Measurements from ENCODE around the gene LAMB1.

LAMB1 gene

DNA sequence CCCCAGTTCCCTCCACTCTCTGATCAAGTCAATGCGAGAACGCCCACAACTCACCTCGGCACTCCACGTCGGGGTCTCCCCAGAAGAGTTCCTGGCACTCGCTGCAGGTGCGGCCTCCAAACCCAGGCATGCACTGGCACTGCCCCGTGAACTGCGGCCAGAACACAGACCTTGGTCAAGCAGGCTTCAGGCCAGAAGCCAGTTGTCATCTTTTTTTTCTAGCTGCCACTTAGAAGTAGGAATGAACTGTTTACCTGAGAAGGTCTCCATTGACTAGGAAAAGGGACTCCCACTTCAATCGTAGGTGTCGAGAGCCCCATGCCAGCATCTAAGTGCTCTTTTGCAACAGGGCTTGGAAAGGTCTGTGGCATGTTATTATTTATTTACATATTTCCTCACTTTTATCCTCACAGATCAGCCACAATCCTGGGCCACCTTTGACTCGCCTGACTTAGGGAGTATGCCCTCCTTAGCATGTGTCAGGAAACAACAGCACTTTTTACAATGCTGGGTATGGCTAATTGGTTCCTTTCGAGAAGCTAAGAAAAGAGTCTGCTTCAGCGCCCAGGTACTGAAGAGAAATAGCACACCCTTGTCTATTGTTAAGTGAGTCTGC is 51.7 kb downstream of the LAMB1 start:
- DNase-seq (ENCODE audit: low read depth) = no peak
- TF ChIP-seq, protein P1, sequence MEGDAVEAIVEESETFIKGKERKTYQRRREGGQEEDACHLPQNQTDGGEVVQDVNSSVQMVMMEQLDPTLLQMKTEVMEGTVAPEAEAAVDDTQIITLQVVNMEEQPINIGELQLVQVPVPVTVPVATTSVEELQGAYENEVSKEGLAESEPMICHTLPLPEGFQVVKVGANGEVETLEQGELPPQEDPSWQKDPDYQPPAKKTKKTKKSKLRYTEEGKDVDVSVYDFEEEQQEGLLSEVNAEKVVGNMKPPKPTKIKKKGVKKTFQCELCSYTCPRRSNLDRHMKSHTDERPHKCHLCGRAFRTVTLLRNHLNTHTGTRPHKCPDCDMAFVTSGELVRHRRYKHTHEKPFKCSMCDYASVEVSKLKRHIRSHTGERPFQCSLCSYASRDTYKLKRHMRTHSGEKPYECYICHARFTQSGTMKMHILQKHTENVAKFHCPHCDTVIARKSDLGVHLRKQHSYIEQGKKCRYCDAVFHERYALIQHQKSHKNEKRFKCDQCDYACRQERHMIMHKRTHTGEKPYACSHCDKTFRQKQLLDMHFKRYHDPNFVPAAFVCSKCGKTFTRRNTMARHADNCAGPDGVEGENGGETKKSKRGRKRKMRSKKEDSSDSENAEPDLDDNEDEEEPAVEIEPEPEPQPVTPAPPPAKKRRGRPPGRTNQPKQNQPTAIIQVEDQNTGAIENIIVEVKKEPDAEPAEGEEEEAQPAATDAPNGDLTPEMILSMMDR (IDR thresholded peaks at IDR 0.05; ENCODE audit: insufficient read depth, low read depth, low read length, missing control alignments) = no peak
- H3K4me3 ChIP-seq (ENCODE audit: low read length) = no peak overlapping the region

DNA sequence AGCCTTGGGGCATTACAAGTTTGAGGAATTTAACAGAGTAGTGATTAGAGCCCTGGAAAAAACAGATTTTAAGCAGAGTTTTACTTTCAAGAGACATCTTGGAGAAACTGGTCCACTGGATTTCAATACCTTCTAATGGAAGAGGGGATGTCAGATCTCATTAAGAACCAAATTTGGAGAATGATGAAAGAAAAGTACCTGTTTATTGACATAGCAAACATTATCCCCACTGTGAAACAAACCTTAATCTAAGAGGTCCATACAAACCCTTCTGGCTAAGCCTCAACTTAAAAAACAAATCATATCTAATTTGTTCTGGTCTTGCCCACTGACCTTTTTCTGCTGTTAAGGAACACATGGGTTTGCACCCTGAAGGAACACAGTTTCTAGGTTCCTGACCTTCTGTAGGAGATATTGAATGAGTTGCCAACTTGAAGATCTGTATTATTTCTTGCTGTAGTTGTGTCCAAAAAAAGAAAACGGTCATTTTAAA is 53.5 kb downstream of the LAMB1 start:
- H3K4me3 ChIP-seq (ENCODE audit: low read length) = no peak overlapping the region
- DNase-seq (ENCODE audit: low read depth) = no peak
- TF ChIP-seq, protein P1 (IDR thresholded peaks at IDR 0.05; ENCODE audit: insufficient read depth, low read depth, low read length, missing control alignments) = no peak

DNA sequence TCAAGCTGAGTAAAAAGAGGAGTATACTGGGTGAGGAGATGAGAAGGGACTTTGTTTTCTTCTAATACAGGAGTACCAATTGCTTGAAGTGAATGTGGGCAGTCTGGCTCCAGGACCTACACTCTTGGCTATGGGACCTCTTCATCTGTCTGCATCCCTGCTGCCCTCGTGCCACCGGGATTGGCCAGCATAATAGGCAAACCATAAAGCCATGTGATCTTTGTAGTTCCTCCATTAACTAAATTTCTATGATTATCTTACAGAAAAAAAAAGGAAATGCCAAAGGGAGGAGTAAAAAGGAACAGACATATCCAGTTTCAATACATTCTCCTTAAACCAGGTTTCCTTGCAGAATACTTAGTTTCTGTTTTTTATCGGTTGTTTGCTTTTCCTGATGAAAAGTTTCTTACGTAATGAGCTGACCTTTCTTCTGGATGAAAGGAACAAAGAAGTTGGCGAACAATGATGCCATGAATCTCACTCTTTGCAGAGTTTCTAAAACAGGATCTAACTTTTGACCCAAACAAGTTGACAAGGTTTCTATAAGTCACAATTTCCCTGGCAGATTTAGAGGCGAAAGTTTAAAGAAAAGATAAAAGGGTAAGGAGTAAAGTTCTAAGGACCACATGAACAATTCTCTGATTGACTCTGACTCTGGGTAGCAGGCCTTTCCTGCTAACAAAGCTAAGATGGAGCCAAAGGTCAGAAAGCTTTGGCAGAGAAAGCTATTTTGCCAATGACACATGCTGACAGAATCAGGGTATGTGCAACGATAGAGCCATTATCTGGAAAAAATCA is 54.1 kb downstream of the LAMB1 start:
- H3K4me3 ChIP-seq (ENCODE audit: low read length) = no peak overlapping the region
- TF ChIP-seq, protein P1 (IDR thresholded peaks at IDR 0.05; ENCODE audit: insufficient read depth, low read depth, low read length, missing control alignments) = no peak
- DNase-seq (ENCODE audit: low read depth) = peak; percentile 82

DNA sequence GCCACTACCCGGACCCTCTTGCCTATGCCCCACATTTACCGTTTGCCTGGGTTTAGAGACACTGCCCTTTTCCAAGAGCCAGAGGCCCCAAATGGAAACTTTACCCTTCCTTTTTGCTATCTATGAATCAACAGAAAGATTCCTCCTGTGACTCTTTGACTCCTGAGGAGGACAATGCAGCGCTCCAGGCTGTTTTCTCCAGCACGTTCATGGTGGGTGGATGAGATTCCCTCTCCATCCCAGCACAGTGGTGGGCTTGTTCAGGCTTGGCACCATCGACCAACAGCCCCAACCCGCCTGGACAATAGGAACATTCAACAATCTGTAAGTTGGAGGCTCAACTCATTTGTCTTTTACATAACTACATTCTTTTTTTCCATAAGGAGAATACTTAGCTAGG is 56.1 kb downstream of the LAMB1 start:
- TF ChIP-seq, protein P1 (IDR thresholded peaks at IDR 0.05; ENCODE audit: insufficient read depth, low read depth, low read length, missing control alignments) = no peak
- no peak overlapping the region for H3K4me3 ChIP-seq (ENCODE audit: low read length)
- DNase-seq (ENCODE audit: low read depth) = peak; percentile 52

DNA sequence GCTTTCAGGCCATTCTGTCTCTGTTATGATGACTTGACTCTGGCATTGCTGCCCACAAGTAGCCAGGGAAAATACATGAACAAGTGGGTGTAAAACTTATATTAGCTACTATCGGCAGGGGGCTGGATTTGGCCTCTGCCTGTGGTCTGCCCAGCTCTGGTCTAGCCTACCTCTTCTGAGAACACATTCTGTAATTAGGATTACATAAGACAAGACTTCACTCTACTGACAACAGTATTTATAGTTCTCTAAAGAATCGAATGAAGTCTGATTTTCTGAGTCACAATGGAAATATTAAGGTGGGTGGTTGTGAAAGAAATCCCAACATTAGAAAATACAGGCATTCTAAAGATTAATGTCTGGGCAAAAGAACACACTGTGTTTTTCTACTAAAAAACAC is 56.5 kb downstream of the LAMB1 start:
- TF ChIP-seq, protein P1 (IDR thresholded peaks at IDR 0.05; ENCODE audit: insufficient read depth, low read depth, low read length, missing control alignments) = no peak
- no peak overlapping the region for H3K4me3 ChIP-seq (ENCODE audit: low read length)
- peak; percentile 45 for DNase-seq (ENCODE audit: low read depth)

DNA sequence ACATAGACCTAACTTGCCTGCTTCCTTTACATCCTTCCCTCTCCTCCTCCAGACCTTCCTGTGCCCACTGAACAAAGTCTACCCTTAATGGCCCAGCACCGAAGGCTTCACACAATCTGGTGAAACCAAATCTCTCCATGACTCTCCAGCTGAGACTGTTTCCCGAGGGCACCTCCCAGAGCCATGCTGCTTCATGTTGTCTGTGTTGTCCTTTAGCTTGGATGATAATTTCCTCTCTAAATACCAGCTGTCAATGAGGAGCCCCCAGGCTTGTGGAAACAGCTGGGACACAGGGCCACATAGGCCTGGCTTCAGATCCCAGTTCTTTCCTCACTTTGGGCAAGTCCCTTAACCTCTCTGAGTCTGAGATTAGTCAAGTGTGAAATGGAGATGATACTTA is 57.6 kb downstream of the LAMB1 start:
- H3K4me3 ChIP-seq (ENCODE audit: low read length) = no peak overlapping the region
- TF ChIP-seq, protein P1 (IDR thresholded peaks at IDR 0.05; ENCODE audit: insufficient read depth, low read depth, low read length, missing control alignments) = no peak
- DNase-seq (ENCODE audit: low read depth) = no peak
